GM12872 (cell line): ENCODE results near the gene IL1RAPL2.

ENCODE experiments used
- CTCF ChIP-seq: IDR thresholded peaks from 3 replicates; pipeline ENCODE4 v1.5.1; 2011; ENCODE audit warnings: low read depth, mild to moderate bottlenecking, low read length, moderate library complexity; ENCODE audit not compliant: insufficient read depth

The IL1RAPL2 gene

DNA sequence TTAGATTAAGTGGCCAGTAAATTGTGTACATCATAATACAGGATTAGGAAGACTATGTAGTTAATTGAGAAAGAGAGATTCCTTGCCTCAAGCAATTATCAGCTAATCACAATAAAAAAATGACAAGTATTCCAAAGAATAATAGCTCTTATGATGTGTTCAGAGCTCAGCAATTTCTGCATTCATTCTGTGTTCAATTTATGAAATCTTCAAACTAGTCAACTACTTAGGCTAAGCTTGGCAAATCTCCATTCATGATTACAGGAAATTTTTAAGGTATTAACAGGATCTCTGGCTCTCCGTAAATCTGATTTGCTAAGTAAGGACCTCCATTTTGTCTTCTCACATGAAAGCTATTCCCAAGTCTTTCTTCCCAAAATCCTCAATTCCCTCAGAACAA lies 911.4 kb downstream of the IL1RAPL2 start:
- no peak for TF ChIP-seq CTCF

DNA sequence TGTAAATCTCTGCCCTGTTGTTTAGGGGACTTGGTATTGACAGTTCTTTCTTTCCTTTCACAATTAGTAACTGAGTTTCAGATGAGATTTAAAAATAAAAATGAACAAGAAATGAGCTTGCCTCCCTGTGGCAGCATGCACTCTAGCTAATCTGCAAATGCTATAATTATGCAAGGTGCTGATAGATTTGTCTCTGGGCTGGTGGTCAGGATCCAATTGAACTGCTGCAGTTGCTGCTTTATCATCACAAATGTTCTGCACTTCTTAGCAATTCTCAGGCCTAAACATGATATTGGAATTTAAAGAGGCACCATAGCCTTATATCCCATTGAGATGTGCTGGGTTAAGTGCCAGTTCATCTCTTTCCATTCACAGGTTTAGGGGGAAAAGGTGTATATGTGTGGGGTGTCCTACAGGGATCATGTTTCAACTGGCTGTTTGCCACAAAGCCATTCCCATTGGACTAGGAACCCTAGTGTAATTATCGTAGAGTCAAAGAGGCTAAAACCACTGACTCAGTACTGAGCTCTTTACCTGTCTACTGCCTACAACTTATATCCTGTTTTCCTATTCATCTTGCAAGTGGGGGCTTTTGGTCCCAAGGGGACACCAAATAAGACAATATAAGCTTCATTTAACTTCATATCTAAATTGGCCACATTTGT lies 914.8 kb downstream of the IL1RAPL2 start:
- no peak for TF ChIP-seq CTCF

DNA sequence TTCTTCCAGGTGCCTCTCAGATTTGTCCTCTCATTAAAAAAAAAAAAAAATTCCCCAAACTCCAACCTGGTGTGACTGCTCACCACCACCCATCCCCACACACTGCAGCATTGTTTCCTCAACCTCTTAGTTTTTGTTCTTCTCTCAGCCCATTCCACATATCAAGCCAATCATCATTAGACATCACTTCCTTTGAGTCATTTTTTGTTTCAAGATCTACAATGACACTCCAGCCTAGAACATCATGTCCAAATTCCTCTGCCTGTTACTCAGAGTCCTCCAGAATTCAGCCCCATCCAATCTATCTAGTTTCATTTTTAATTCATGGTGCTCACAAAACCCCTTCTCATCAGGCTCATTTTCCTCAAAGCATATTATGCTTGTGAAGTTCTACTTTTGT lies 917.0 kb downstream of the IL1RAPL2 start:
- TF ChIP-seq CTCF, result no peak

DNA sequence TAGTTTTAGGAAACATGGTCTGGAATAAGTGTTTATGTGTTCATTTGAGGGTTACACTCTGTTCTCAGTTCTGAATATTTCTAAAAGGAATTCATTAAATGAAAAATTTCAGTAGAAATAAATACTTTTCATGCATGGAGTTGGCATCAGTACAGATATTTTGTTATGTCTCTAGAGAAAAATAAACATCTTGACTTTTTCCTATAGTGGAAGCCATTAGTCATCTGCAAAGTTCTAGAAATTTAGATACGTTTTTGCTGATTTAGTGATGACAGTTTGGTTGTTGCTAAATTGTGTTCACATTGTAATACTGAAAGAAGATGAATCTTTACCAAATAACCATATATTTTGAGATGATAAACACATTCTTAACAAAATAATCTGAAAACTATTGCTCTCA lies 922.7 kb downstream of the IL1RAPL2 start:
- TF ChIP-seq CTCF, result no peak

- no peak for TF ChIP-seq CTCF
These were observed 929.4 kb downstream of the IL1RAPL2 start for GRCh38 chrX:105495376-105495775.

DNA sequence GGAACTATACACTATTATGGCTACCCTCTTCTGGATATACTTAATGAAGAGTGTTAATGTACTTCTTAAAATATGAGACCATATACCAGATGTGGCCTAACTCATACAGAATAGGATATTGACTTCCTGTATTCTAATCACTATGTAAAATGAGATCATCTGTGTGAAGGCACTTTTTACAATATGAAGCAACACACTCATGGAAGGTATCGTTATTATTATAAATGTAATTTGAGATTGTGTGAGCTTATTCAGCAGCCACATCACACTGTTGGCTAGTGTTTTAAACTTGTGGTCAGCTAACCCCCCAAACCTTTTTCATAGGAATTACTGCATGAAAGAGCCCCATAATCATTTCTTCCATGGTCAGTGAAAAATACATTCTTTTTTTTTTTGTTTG lies 936.3 kb downstream of the IL1RAPL2 start:
- no peak for TF ChIP-seq CTCF

- TF ChIP-seq CTCF, result no peak
These were observed 949.6 kb downstream of the IL1RAPL2 start for GRCh38 chrX:105515561-105515960.
